GM23338 (cell line): ENCODE data around the gene TRAF3IP1. TPM values are rescaled to one million over a fixed set of nuclear protein-coding genes. Genes with fewer than 3 reads are reported as not detected.

Source experiments
- CREB1 ChIP-seq: fragments of 250-450 bp; sonication (Bioruptor Pico); IDR thresholded peaks from 2 replicates; pipeline ENCODE4 v1.5.0; 2020; ENCODE audit warnings: low read depth, mild to moderate bottlenecking, moderate library complexity
- polyA plus RNA-seq: library from polyadenylated mRNA; unstranded; fragments of >200 nt; fragmentation: Nextera tagmentation; extraction: Ambion mirVana; gene quantifications from 2 replicates; pipeline ENCODE4 v1.2.1, GENCODE V29; 2016
- total RNA-seq: library from RNA; depleted of rRNA; stranded (reverse); fragments of >200 nt; shearing (Covaris generic); gene quantifications from 2 replicates; pipeline ENCODE4 v1.2.3, GENCODE V29; 2014
- TF ChIP-seq, protein P1 (sequence below): fragments of 250-450 bp; sonication (Bioruptor Pico); IDR thresholded peaks from 2 replicates; pipeline ENCODE4 v1.5.0; 2020; ENCODE audit warnings: mild to moderate bottlenecking, moderate library complexity
- TF ChIP-seq, protein P2 (sequence below): IDR thresholded peaks from one replicate; pipeline ENCODE4 v1.6.1; 2018; ENCODE audit warnings: antibody characterized with exemption; ENCODE audit not compliant: unreplicated experiment
- TF ChIP-seq, protein P3 (sequence below): IDR thresholded peaks from 2 replicates; pipeline ENCODE4 v1.6.1; 2016; ENCODE audit warnings: antibody characterized with exemption

Gene TRAF3IP1
- total and polyA plus RNA-seq, 2 experiments from 2014 or later = 12.5 to 20.7 TPM

GRCh38 chr2:238336793-238337444 lies 16.6 kb downstream of the TRAF3IP1 start (continued):
- TF ChIP-seq, protein P1, sequence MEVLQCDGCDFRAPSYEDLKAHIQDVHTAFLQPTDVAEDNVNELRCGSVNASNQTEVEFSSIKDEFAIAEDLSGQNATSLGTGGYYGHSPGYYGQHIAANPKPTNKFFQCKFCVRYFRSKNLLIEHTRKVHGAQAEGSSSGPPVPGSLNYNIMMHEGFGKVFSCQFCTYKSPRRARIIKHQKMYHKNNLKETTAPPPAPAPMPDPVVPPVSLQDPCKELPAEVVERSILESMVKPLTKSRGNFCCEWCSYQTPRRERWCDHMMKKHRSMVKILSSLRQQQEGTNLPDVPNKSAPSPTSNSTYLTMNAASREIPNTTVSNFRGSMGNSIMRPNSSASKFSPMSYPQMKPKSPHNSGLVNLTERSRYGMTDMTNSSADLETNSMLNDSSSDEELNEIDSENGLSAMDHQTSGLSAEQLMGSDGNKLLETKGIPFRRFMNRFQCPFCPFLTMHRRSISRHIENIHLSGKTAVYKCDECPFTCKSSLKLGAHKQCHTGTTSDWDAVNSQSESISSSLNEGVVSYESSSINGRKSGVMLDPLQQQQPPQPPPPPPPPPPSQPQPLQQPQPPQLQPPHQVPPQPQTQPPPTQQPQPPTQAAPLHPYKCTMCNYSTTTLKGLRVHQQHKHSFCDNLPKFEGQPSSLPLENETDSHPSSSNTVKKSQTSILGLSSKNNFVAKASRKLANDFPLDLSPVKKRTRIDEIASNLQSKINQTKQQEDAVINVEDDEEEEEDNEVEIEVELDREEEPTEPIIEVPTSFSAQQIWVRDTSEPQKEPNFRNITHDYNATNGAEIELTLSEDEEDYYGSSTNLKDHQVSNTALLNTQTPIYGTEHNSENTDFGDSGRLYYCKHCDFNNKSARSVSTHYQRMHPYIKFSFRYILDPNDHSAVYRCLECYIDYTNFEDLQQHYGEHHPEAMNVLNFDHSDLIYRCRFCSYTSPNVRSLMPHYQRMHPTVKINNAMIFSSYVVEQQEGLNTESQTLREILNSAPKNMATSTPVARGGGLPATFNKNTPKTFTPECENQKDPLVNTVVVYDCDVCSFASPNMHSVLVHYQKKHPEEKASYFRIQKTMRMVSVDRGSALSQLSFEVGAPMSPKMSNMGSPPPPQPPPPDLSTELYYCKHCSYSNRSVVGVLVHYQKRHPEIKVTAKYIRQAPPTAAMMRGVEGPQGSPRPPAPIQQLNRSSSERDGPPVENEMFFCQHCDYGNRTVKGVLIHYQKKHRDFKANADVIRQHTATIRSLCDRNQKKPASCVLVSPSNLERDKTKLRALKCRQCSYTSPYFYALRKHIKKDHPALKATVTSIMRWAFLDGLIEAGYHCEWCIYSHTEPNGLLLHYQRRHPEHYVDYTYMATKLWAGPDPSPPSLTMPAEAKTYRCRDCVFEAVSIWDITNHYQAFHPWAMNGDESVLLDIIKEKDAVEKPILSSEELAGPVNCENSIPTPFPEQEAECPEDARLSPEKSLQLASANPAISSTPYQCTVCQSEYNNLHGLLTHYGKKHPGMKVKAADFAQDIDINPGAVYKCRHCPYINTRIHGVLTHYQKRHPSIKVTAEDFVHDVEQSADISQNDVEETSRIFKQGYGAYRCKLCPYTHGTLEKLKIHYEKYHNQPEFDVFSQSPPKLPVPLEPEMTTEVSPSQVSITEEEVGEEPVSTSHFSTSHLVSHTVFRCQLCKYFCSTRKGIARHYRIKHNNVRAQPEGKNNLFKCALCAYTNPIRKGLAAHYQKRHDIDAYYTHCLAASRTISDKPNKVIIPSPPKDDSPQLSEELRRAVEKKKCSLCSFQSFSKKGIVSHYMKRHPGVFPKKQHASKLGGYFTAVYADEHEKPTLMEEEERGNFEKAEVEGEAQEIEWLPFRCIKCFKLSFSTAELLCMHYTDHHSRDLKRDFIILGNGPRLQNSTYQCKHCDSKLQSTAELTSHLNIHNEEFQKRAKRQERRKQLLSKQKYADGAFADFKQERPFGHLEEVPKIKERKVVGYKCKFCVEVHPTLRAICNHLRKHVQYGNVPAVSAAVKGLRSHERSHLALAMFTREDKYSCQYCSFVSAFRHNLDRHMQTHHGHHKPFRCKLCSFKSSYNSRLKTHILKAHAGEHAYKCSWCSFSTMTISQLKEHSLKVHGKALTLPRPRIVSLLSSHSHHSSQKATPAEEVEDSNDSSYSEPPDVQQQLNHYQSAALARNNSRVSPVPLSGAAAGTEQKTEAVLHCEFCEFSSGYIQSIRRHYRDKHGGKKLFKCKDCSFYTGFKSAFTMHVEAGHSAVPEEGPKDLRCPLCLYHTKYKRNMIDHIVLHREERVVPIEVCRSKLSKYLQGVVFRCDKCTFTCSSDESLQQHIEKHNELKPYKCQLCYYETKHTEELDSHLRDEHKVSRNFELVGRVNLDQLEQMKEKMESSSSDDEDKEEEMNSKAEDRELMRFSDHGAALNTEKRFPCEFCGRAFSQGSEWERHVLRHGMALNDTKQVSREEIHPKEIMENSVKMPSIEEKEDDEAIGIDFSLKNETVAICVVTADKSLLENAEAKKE (CRISPR knock-in tag) = no peak
- TF ChIP-seq CREB1 (CRISPR knock-in tag) = no peak
- TF ChIP-seq, protein P2, sequence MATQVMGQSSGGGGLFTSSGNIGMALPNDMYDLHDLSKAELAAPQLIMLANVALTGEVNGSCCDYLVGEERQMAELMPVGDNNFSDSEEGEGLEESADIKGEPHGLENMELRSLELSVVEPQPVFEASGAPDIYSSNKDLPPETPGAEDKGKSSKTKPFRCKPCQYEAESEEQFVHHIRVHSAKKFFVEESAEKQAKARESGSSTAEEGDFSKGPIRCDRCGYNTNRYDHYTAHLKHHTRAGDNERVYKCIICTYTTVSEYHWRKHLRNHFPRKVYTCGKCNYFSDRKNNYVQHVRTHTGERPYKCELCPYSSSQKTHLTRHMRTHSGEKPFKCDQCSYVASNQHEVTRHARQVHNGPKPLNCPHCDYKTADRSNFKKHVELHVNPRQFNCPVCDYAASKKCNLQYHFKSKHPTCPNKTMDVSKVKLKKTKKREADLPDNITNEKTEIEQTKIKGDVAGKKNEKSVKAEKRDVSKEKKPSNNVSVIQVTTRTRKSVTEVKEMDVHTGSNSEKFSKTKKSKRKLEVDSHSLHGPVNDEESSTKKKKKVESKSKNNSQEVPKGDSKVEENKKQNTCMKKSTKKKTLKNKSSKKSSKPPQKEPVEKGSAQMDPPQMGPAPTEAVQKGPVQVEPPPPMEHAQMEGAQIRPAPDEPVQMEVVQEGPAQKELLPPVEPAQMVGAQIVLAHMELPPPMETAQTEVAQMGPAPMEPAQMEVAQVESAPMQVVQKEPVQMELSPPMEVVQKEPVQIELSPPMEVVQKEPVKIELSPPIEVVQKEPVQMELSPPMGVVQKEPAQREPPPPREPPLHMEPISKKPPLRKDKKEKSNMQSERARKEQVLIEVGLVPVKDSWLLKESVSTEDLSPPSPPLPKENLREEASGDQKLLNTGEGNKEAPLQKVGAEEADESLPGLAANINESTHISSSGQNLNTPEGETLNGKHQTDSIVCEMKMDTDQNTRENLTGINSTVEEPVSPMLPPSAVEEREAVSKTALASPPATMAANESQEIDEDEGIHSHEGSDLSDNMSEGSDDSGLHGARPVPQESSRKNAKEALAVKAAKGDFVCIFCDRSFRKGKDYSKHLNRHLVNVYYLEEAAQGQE = no peak
- TF ChIP-seq, protein P3, sequence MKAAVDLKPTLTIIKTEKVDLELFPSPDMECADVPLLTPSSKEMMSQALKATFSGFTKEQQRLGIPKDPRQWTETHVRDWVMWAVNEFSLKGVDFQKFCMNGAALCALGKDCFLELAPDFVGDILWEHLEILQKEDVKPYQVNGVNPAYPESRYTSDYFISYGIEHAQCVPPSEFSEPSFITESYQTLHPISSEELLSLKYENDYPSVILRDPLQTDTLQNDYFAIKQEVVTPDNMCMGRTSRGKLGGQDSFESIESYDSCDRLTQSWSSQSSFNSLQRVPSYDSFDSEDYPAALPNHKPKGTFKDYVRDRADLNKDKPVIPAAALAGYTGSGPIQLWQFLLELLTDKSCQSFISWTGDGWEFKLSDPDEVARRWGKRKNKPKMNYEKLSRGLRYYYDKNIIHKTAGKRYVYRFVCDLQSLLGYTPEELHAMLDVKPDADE = no peak
